ENCODE measurements around the gene HOXB6.

The HOXB6 gene

GRCh38 chr17:48551214-48551555 is 53.6 kb downstream of the HOXB6 start:
- DNase-seq: no peak

GRCh38 chr17:48550502-48551213 is 54.1 kb downstream of the HOXB6 start:
- DNase-seq: no peak

GRCh38 chr17:48549914-48550501 is 54.8 kb downstream of the HOXB6 start:
- no peak for DNase-seq

DNA sequence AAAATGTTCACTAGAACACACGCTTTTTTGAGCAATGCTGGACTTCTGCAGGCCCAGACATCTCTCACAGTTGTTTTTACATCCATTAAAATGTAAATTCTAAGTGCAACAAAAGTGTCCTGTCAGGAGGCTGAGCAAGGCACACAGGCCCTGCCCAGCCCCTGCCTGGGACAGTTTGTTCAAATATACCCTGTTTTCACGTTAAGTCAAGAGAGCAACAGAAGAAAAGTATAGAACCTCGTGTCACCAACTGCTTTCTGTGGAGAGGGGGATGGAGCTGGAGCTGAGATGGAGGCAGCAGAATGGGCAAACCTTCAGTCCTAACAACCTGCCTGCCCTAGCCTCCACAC is 55.5 kb downstream of the HOXB6 start:
- DNase-seq: no peak

GRCh38 chr17:48548523-48549280 is 56.1 kb downstream of the HOXB6 start:
- DNase-seq: no peak

DNA sequence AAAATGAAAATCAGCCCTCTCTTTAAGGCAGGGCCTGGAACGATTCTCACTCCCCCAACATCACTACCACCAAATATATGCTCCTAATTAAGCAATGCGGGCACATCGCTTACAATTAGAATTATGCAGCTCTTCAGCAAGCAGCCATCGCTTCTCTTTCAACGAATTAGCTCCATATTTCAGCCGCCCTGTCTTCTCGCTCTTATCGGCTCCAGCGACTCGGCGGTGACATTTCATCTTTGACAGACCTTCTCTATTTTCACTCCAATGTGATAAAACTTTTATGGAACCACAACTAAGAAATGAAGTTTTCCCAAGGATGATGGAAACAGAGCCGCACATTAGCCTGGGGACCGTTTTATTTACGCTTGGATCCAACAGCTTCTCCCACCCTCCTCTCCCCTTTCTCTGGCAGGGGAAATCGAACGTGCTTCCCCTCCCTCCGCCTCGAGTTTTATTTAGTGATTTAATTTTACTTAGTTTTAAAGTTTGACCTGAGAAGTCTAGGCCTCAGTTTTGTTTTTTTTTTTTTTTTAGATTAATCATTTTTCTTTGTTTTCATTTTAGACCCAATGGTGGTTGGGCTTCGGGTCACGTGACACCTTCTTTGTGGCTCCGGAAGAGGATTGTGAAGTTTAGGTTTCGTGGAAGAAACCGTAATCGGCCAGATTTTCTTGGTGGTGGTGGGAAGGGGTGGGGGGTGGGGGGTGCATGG is 56.8 kb downstream of the HOXB6 start:
- no peak for DNase-seq

DNA sequence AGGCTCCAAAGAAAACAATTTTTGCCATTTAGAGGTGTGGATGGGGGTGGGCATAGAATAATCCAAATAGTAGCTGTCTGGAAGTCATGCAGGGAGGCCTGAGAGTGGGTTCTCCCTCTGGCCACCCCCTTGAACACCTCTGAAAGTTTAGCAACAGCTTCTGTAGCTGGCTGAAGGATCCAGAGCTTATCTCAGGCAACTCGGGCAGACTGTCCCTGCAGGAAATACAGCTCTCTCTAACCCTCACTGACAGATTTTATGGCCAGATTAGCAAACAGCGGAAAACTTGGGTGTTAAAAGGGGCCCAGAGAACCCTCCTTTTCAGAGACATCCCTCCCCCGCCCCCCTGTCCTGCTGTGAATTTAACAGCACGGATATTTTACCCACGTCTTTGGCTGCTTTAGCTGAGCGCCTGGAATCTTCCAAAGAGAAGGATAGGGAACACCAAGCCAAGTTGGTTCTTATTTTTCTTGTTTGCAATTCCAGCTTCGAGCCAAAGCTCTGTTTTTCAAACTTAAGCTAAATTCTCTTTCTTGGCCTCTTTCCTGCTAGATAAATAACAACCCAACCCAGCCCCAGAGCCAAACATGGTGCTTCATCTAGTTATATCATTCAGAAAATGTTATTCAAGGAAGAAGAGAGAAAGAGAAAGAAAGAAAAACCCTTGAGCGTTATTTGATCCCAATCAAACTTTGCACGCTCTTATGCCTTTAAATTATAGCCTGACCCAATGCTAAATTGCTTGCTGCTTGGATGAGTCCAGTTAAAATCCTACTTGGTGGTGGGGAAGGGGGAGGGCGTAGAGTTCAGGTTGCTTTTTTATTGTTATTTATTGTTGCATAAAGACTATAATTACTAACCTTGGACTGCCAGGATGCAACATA is 57.6 kb downstream of the HOXB6 start:
- DNase-seq: no peak

DNA sequence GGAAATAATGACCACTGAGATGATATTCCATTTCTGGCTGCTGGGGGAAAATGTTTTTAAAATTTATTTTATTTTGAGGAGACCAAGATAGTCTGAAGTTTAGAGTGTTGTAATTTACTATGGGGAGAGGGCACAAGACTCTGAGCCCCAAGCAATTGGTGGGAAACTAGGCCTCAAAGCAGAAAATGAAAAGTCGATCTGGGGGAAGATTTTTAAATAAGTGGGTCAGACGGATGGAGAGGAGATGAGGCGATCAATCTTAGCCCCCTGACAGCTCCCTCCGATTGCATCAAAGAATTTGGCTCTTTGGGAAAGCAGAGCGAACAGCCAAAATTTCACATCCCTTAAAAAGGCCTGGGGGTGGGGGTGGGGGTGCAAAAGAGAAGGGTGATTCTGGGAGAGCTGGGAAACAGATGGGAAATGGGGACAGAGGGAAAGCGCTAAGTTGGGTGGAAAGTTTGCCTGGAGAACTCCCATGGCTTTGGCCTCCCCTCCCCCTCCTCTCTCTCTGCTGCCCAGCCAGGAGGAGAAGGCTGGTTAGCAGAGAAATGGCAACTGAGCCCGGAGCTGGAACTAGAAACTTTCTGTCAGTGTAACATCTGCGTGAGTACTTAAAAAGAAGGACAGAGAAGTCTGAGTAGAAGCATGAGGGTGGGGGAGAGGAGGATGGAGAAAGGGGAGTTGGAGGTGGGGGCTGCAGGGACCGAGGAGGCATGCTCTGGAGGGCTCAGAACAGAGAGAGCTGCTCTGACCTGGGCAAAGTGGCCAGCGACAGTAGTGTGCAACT is 58.5 kb downstream of the HOXB6 start:
- no peak for DNase-seq

Measured in NCI-H1048 (cell line).